Neural progenitor cell (in vitro differentiated cells): ENCODE data around the gene KLHL6. TPM values are rescaled to one million over a fixed set of nuclear protein-coding genes. Genes with fewer than 3 reads are reported as not detected.

Experiments used
- DNase-seq: peaks from one replicate; pipeline ENCODE4 v3.0.0-alpha.2; 2016; ENCODE audit warnings: low spot score
- H2AFZ ChIP-seq: fragments of 200-600 bp; sonication (generic); replicated peaks from 2 replicates; pipeline ENCODE4 v1.6.1; 2016; ENCODE audit warnings: antibody characterized with exemption
- H3F3A ChIP-seq: fragments of 200-600 bp; sonication (generic); 2 replicates; pipeline ENCODE4 v1.6.1; 2016; ENCODE audit warnings: antibody characterized with exemption, low read depth
- H3K27ac ChIP-seq: fragments of 200-600 bp; sonication (generic); 2 replicates; pipeline ENCODE4 v1.5.1; 2016; ENCODE audit warnings: mild to moderate bottlenecking
- H3K27me3 ChIP-seq: fragments of 200-600 bp; sonication (generic); 2 replicates; pipeline ENCODE4 v1.6.1; 2016; ENCODE audit warnings: mild to moderate bottlenecking, moderate library complexity
- H3K36me3 ChIP-seq: fragments of 200-600 bp; sonication (generic); 2 replicates; pipeline ENCODE4 v1.5.1; 2016
- H3K4me1 ChIP-seq: fragments of 200-600 bp; sonication (generic); 2 replicates; pipeline ENCODE4 v1.6.1; 2016; ENCODE audit warnings: mixed run types
- H3K4me2 ChIP-seq: fragments of 200-600 bp; sonication (generic); 2 replicates; pipeline ENCODE4 v1.6.1; 2016
- H3K4me3 ChIP-seq: fragments of 200-600 bp; sonication (generic); 2 replicates; pipeline ENCODE4 v1.5.1; 2016
- H3K79me2 ChIP-seq: fragments of 200-600 bp; sonication (generic); 2 replicates; pipeline ENCODE4 v1.6.1; 2016; ENCODE audit warnings: low read depth
- H3K9ac ChIP-seq: fragments of 200-600 bp; sonication (generic); 2 replicates; pipeline ENCODE4 v1.6.1; 2016
- H3K9me3 ChIP-seq: fragments of 200-600 bp; sonication (generic); 2 replicates; pipeline ENCODE4 v1.5.1; 2016; ENCODE audit warnings: low read depth
- H4K20me1 ChIP-seq: fragments of 200-600 bp; sonication (generic); 2 replicates; pipeline ENCODE4 v1.6.1; 2016; ENCODE audit warnings: low read depth
- H3K27ac Mint-ChIP-seq: 3 replicates; pipeline ENCODE4 v1.8.0; 2021; ENCODE audit warnings: mixed read lengths
- H3K27me3 Mint-ChIP-seq: 2 replicates; pipeline ENCODE4 v1.8.0; 2022; ENCODE audit warnings: low read depth, mild to moderate bottlenecking, inconsistent platforms, moderate library complexity, mixed read lengths; ENCODE audit not compliant: insufficient read depth
- H3K36me3 Mint-ChIP-seq: 3 replicates; pipeline ENCODE4 v1.8.0; 2021; ENCODE audit warnings: mixed read lengths
- H3K4me1 Mint-ChIP-seq: 3 replicates; pipeline ENCODE4 v1.8.0; 2021; ENCODE audit warnings: mixed read lengths
- H3K4me3 Mint-ChIP-seq: 3 replicates; pipeline ENCODE4 v1.8.0; 2021; ENCODE audit warnings: mild to moderate bottlenecking, moderate library complexity, mixed read lengths
- H3K9me3 Mint-ChIP-seq: 3 replicates; pipeline ENCODE4 v1.8.0; 2020; ENCODE audit warnings: mixed read lengths
- CTCF ChIP-seq: fragments of 200-600 bp; sonication (generic); IDR thresholded peaks from 2 replicates; pipeline ENCODE4 v1.5.1; 2017; ENCODE audit warnings: antibody characterized with exemption, mild to moderate bottlenecking
- EZH2 ChIP-seq: fragments of 200-600 bp; sonication (generic); IDR thresholded peaks from 2 replicates; pipeline ENCODE4 v1.6.1; 2017; ENCODE audit warnings: antibody characterized with exemption, mild to moderate bottlenecking, moderate library complexity
- EZH2phosphoT487 ChIP-seq: fragments of 200-600 bp; sonication (generic); IDR thresholded peaks from 2 replicates; pipeline ENCODE4 v1.6.1; 2017; ENCODE audit warnings: antibody characterized with exemption
- total RNA-seq: library from RNA; depleted of rRNA; stranded (reverse); fragments of >200 nt; gene quantifications from 2 replicates; pipeline ENCODE4 v1.2.3, GENCODE V29; 2015; ENCODE audit warnings: low replicate concordance

Gene KLHL6
- total RNA-seq, 1 donor from 2014 or later, result 0.09 TPM

- Mint-ChIP-seq H3K27ac (no peak overlapping the region), H3K4me3 (peak overlapping the region; percentile 5), H3K4me1 (peaks cover 19% of the 10 kb centered on the region), H3K9me3 (no peaks in the 10 kb centered on the region), H3K27me3 (peaks cover 2% of the 10 kb centered on the region), H3K36me3 (no peaks in the 10 kb centered on the region)
- Histone ChIP-seq H3F3A (no peaks in the 10 kb centered on the region), H3K27me3 (no peaks in the 10 kb centered on the region), H3K79me2 (no peaks in the 10 kb centered on the region), H2AFZ (peak overlapping the region; percentile 56), H3K4me2 (no peak overlapping the region), H3K4me3 (no peak overlapping the region), H3K36me3 (no peaks in the 10 kb centered on the region), H3K9me3 (no peaks in the 10 kb centered on the region), H4K20me1 (no peaks in the 10 kb centered on the region), H3K9ac (no peak overlapping the region), H3K4me1 (peaks cover 19% of the 10 kb centered on the region), H3K27ac (no peak overlapping the region)
- TF ChIP-seq EZH2 (no peak), CTCF (no peak), EZH2phosphoT487 (no peak)
- DNase-seq, result peak; percentile 9
Observed at GRCh38 chr3:183583331-183584245, 28.1 kb upstream of the KLHL6 start.

- Histone ChIP-seq H3K4me2 (no peak overlapping the region), H3K9me3 (no peaks in the 10 kb centered on the region), H3K79me2 (no peaks in the 10 kb centered on the region), H3K4me1 (peaks cover 25% of the 10 kb centered on the region), H3K27me3 (no peaks in the 10 kb centered on the region), H2AFZ (no peak overlapping the region), H3K36me3 (no peaks in the 10 kb centered on the region), H3K4me3 (no peak overlapping the region), H4K20me1 (no peaks in the 10 kb centered on the region), H3K27ac (no peak overlapping the region), H3F3A (peaks cover under 1% of the 10 kb centered on the region), H3K9ac (no peak overlapping the region)
- no peak for DNase-seq
- TF ChIP-seq CTCF (no peak), EZH2 (no peak), EZH2phosphoT487 (no peak)
- no peak overlapping the region for H3K4me3 Mint-ChIP-seq
- H3K27ac Mint-ChIP-seq, result no peak overlapping the region
- H3K9me3 Mint-ChIP-seq, result no peaks in the 10 kb centered on the region
- peaks cover 19% of the 10 kb centered on the region for H3K4me1 Mint-ChIP-seq
- H3K27me3 Mint-ChIP-seq, result peaks cover 7% of the 10 kb centered on the region
- H3K36me3 Mint-ChIP-seq, result no peaks in the 10 kb centered on the region
Observed at GRCh38 chr3:183582161-183582560, 26.7 kb upstream of the KLHL6 start.

GRCh38 chr3:183581496-183582155, 26.1 kb upstream of the KLHL6 start:
- Histone ChIP-seq H3K79me2 (no peaks in the 10 kb centered on the region), H3K36me3 (no peaks in the 10 kb centered on the region), H3K4me2 (no peak overlapping the region), H2AFZ (no peak overlapping the region), H3K4me3 (no peak overlapping the region), H3K27ac (no peak overlapping the region), H3F3A (peaks cover 6% of the 10 kb centered on the region), H3K27me3 (no peaks in the 10 kb centered on the region), H3K4me1 (peaks cover 30% of the 10 kb centered on the region), H4K20me1 (no peaks in the 10 kb centered on the region), H3K9me3 (no peaks in the 10 kb centered on the region), H3K9ac (no peak overlapping the region)
- H3K9me3 Mint-ChIP-seq, result no peaks in the 10 kb centered on the region
- no peak for TF ChIP-seq EZH2
- no peak for TF ChIP-seq CTCF
- no peak for TF ChIP-seq EZH2phosphoT487
- H3K27me3 Mint-ChIP-seq, result peaks cover 7% of the 10 kb centered on the region
- H3K4me3 Mint-ChIP-seq, result no peak overlapping the region
- no peak overlapping the region for H3K27ac Mint-ChIP-seq
- H3K4me1 Mint-ChIP-seq, result peaks cover 25% of the 10 kb centered on the region
- DNase-seq, result no peak
- H3K36me3 Mint-ChIP-seq, result no peaks in the 10 kb centered on the region
